ENCODE results near the gene LARP6. TPM values are rescaled to one million over a fixed set of nuclear protein-coding genes. Genes with fewer than 3 reads are reported as not detected.

The LARP6 gene
- polyA plus RNA-seq, 2 of the 4 experiments (the other 2 are of a cell fraction), result 57.2 to 158 TPM

DNA sequence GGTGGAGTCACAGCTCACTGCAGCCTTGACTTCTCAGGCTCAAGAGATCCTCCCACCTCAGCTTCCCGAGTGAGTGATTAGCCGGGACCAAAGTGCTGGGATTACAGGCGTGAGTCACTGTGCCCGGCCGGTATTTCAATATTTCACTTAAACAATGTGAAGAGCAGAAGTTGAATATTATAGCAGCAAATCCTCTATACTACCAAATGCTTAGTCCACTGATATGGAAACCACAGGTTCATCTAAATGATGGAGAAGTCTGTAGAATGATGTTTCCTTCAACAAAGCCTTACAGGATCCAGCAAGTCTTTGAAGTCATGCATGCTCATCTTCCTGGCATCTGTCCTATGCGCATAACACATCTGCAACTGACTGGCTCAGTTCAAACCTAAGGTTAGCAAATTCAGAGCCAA, 70.3 kb downstream of the LARP6 start (continued):
- TF ChIP-seq, protein P1, sequence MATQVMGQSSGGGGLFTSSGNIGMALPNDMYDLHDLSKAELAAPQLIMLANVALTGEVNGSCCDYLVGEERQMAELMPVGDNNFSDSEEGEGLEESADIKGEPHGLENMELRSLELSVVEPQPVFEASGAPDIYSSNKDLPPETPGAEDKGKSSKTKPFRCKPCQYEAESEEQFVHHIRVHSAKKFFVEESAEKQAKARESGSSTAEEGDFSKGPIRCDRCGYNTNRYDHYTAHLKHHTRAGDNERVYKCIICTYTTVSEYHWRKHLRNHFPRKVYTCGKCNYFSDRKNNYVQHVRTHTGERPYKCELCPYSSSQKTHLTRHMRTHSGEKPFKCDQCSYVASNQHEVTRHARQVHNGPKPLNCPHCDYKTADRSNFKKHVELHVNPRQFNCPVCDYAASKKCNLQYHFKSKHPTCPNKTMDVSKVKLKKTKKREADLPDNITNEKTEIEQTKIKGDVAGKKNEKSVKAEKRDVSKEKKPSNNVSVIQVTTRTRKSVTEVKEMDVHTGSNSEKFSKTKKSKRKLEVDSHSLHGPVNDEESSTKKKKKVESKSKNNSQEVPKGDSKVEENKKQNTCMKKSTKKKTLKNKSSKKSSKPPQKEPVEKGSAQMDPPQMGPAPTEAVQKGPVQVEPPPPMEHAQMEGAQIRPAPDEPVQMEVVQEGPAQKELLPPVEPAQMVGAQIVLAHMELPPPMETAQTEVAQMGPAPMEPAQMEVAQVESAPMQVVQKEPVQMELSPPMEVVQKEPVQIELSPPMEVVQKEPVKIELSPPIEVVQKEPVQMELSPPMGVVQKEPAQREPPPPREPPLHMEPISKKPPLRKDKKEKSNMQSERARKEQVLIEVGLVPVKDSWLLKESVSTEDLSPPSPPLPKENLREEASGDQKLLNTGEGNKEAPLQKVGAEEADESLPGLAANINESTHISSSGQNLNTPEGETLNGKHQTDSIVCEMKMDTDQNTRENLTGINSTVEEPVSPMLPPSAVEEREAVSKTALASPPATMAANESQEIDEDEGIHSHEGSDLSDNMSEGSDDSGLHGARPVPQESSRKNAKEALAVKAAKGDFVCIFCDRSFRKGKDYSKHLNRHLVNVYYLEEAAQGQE (IDR thresholded peaks at IDR 0.05), result no peak
- TF ChIP-seq POLR2A (IDR thresholded peaks at IDR 0.05; ENCODE audit: low read length) (no peak), ZC3H11A (IDR thresholded peaks at IDR 0.05) (no peak), EHF (CRISPR knock-in tag; IDR thresholded peaks at IDR 0.05) (no peak), TFCP2L1 (CRISPR knock-in tag; IDR thresholded peaks at IDR 0.05) (no peak), CBX8 (IDR thresholded peaks at IDR 0.05) (no peak), CEBPB (IDR thresholded peaks at IDR 0.05) (peak in 1 of 2 experiments; percentile 35; a peak in 1 of 4 replicates), MAFK (IDR thresholded peaks at IDR 0.05; ENCODE audit: partially characterized antibody) (no peak), RCOR1 (IDR thresholded peaks at IDR 0.05; ENCODE audit: low read depth, low read length) (no peak), HDAC2 (IDR thresholded peaks at IDR 0.05) (no peak), HEYL (CRISPR knock-in tag; IDR thresholded peaks at IDR 0.05) (no peak), KDM1A (IDR thresholded peaks at IDR 0.05; ENCODE audit: low read depth) (no peak), GATA3 (IDR thresholded peaks at IDR 0.05; ENCODE audit: borderline replicate concordance) (0 out of 2 replicates have a peak, but pooled peaks have one; percentile 36), ESRRA (IDR thresholded peaks at IDR 0.05; ENCODE audit: borderline replicate concordance, low read length) (no peak), NR3C1 (IDR thresholded peaks at IDR 0.05) (no peak), HOXA7 (CRISPR knock-in tag; IDR thresholded peaks at IDR 0.05) (no peak), HOXB5 (CRISPR knock-in tag; IDR thresholded peaks at IDR 0.05) (no peak), JUN (IDR thresholded peaks at IDR 0.05) (peak; percentile 46 to 57; a peak in 3 of 5 replicates), NPAS2 (CRISPR knock-in tag; IDR thresholded peaks at IDR 0.05; ENCODE audit: borderline replicate concordance) (no peak), SREBF2 (IDR thresholded peaks at IDR 0.05) (no peak)
- TF ChIP-seq, protein P2, sequence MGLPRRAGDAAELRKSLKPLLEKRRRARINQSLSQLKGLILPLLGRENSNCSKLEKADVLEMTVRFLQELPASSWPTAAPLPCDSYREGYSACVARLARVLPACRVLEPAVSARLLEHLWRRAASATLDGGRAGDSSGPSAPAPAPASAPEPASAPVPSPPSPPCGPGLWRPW (IDR thresholded peaks at IDR 0.05), result no peak
- TF ChIP-seq, protein P3, sequence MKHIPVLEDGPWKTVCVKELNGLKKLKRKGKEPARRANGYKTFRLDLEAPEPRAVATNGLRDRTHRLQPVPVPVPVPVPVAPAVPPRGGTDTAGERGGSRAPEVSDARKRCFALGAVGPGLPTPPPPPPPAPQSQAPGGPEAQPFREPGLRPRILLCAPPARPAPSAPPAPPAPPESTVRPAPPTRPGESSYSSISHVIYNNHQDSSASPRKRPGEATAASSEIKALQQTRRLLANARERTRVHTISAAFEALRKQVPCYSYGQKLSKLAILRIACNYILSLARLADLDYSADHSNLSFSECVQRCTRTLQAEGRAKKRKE (CRISPR knock-in tag; IDR thresholded peaks at IDR 0.05; ENCODE audit: low read depth), result no peak
- TF ChIP-seq, protein P4, sequence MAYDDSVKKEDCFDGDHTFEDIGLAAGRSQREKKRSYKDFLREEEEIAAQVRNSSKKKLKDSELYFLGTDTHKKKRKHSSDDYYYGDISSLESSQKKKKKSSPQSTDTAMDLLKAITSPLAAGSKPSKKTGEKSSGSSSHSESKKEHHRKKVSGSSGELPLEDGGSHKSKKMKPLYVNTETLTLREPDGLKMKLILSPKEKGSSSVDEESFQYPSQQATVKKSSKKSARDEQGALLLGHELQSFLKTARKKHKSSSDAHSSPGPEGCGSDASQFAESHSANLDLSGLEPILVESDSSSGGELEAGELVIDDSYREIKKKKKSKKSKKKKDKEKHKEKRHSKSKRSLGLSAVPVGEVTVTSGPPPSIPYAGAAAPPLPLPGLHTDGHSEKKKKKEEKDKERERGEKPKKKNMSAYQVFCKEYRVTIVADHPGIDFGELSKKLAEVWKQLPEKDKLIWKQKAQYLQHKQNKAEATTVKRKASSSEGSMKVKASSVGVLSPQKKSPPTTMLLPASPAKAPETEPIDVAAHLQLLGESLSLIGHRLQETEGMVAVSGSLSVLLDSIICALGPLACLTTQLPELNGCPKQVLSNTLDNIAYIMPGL (CRISPR knock-in tag; IDR thresholded peaks at IDR 0.05; ENCODE audit: borderline replicate concordance), result no peak

DNA sequence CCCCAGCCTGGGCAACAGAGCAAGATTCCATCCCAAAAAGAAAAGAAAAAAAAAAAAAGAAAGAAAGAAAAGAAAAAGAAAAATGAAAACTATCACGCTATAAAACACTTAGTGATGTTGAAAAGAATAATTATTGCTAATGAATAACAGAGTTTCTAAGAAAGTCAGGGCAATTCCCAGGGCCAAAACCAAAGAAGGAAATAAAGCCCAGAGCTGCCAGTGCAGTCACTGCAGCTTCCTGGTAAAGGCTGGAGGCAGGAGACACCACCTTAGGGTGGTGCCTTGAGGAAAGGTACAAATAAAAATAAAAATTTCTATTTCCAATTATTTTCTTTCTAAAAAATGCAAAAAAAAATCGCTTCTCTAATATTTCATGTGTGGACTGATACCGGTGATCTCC, 70.9 kb downstream of the LARP6 start:
- ATAC-seq, result peak; percentile 4 to 6; a peak in 3 of 6 replicates
- 37% methylated on average over 3 of the region's 3 CpGs for WGBS (ENCODE audit: missing lambda C conversion rate)
- Histone ChIP-seq H3K27ac (peak overlapping the region; percentile 70 to 82), H3K4me3 (no peak overlapping the region), H3K4me1 (peaks cover 77% of the 10 kb centered on the region), H3K4me2 (peak overlapping the region; percentile 71), H3K9me3 (no peaks in the 10 kb centered on the region)
- CTCF ChIA-PET, result interaction anchor here (1.1 to 3.8 kb wide), 4 partner anchors 10 to 103 kb away, joined by 5 to 32 read pairs (median 5); no protein-coding TSS in a partner anchor
- TF ChIP-seq CBX2 (IDR thresholded peaks at IDR 0.05; ENCODE audit: borderline replicate concordance, low read depth) (no peak), JUN (IDR thresholded peaks at IDR 0.05) (no peak), RARB (CRISPR knock-in tag; IDR thresholded peaks at IDR 0.05) (no peak), KDM5A (IDR thresholded peaks at IDR 0.05) (no peak), MAZ (IDR thresholded peaks at IDR 0.05; ENCODE audit: borderline replicate concordance, low read depth, low read length) (no peak), RNF2 (IDR thresholded peaks at IDR 0.05; ENCODE audit: borderline replicate concordance, low read depth) (no peak), ESRRA (IDR thresholded peaks at IDR 0.05; ENCODE audit: borderline replicate concordance, low read length) (no peak), CTCF (IDR thresholded peaks at IDR 0.05) (no peak)
- POLR2A ChIA-PET, result interaction anchor here (1.4 kb wide), 1 partner anchor 19 kb away, joined by 7 read pairs; the partner anchor contains the start of gene UACA
- no peak for DNase-seq (ENCODE audit: low read depth in 1 of 2, low spot score in 1 of 2)
- FAIRE-seq, result no peak
